Pancreas (tissue), 10 donors: ENCODE measurements around the gene CFAP46. TPM values are rescaled to one million over a fixed set of nuclear protein-coding genes. Genes with fewer than 3 reads are reported as not detected.

Experiments
- ATAC-seq, 4 donors: fragments of 200-7000 bp; cut with Tn5 transposase; one replicate each; pipeline versions ENCODE4 v1.8.0 to v1.9.1; 2020; ENCODE audit warnings: mild to moderate bottlenecking in 4 of 4, moderate library complexity in 4 of 4
- DNase-seq, 6 donors: peaks; one replicate each; pipeline ENCODE4 v3.0.0-alpha.2; 2020
- FAIRE-seq: peaks from 2 replicates; lab custom pipeline; 2012; peaks lifted over from hg19 to GRCh38; lab: Jason Lieb, UNC
- H3K27ac ChIP-seq, 4 donors: fragments of 200-600 bp; sonication (generic); 1 replicate in 3 of 4; 2 replicates in 1 of 4; pipeline versions ENCODE4 v1.5.0 to v1.8.0; 2020
- H3K27me3 ChIP-seq, 4 donors: fragments of 200-600 bp; one replicate each; pipeline ENCODE4 v1.8.0; 2021
- H3K36me3 ChIP-seq, 3 donors: fragments of 200-600 bp; sonication (generic) in 1 of 3; one replicate each; pipeline versions ENCODE4 v1.5.0 to v1.8.0; 2020 to 2021
- H3K4me1 ChIP-seq, 3 donors: fragments of 200-600 bp; one replicate each; pipeline ENCODE4 v1.8.0; 2021
- H3K4me3 ChIP-seq, 4 donors: fragments of 200-600 bp; sonication (generic) in 2 of 4; one replicate each; pipeline versions ENCODE4 v1.5.0 to v1.8.0; 2020 to 2021
- H3K9me3 ChIP-seq, 4 donors: fragments of 200-600 bp; one replicate each; pipeline ENCODE4 v1.8.0; 2021
- CTCF ChIP-seq, 4 donors: fragments of 200-600 bp; sonication (generic) in 3 of 4; IDR thresholded peaks; one replicate each; pipeline versions ENCODE4 v1.5.0 to v1.8.0; 2021; ENCODE audit warnings: antibody characterized with exemption in 4 of 4
- WGBS, 2 donors: extraction: QIAGEN DNeasy Blood & Tissue Kit; methylation state at CpG; one replicate each; pipeline ENCODE4 v1.1.7; 2013; 5-methylcytosine and 5-hydroxymethylcytosine counted together
- intact Hi-C, 3 donors: fragments of 100-400 bp; cut with DNase I; formaldehyde crosslinking; loops; one replicate each; pipeline versions ENCODE4 v1.11.1 to v1.14.2; 2022
- polyA plus RNA-seq, 2 donors: library from polyadenylated mRNA; stranded (reverse); fragments of 200-250 nt; gene quantifications; one replicate each; pipeline ENCODE4 v1.2.3, GENCODE V29; 2013
- total RNA-seq, 6 donors: library from RNA; stranded (reverse); fragmentation: NEBNext Ultra II Directional in 4 of 6; extraction: Animal tissue kit (Norgen Biotek cat#: 25700) in 4 of 6; gene quantifications; one replicate each; pipeline versions ENCODE4 v1.2.1 to v1.2.4, GENCODE V29; 2021 to 2023
- donor health status: healthy with polysubstance abuse.
- donor health status: DM: no; HTN: no; CAD: no; lungs with moderate emphysema.
- donor health status: DM: no; HTN: no; CAD: no.
- donor health status: control.
- donor health status: control.
- donor health status: Bipolar disorder and iron deficiency.
- donor health status: DM: yes; HTN: yes; CAD: no.
- donor health status: DM: no; HTN: no; CAD: no.
- donor health status: DM: no; HTN: no; CAD: no.
- donor health status: DM: yes; HTN: yes; CAD: no.

Gene CFAP46
- total and polyA plus RNA-seq, 8 donors = 0.39 to 1.6 (median 1.0) TPM

DNA sequence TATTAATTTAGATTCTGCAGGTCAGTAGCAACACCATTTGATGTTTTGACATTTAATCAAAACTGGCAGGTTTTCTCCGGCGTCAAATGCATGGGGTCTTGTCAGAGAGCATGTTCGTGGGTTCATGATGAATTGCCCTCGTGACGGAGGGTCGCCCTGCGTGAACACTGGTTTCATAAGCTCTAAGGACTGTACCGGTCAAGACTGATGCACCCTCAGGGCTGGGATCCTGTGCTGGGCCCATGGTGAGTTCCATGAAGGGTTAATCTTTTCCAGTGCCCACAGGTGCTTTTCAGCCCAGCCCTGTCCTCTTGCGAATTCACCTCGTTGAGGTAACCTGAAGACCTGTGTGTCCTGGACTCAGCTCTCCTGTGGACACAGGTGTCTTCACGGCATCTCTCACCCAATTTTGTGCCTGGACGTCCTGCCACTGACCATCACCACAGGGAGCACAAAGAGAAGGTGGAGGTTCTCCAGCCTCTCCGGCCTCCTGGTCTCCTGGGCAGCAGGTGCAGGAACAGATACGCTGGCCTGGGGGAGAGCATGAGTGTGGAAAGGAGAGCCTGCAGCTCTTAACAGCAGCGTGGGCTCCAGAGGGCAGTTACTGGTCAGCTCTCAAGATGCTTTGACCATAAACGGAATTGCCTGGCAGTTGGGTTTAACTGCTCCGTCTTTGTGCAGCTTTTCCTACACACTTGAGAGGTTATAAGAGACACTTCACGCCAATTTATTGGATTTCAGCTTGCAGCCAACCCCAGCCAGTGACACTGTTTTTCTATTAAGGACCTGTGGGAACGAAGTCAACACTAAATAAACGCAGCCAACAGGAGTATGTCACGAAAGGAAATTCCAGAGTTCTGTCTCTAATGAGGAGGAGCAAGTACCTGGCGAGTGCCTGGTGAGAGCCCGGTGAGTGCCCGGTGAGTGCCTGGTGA lies 37.4 kb upstream of the CFAP46 start:
- H3K27me3 ChIP-seq = no peaks in the 10 kb centered on the region

DNA sequence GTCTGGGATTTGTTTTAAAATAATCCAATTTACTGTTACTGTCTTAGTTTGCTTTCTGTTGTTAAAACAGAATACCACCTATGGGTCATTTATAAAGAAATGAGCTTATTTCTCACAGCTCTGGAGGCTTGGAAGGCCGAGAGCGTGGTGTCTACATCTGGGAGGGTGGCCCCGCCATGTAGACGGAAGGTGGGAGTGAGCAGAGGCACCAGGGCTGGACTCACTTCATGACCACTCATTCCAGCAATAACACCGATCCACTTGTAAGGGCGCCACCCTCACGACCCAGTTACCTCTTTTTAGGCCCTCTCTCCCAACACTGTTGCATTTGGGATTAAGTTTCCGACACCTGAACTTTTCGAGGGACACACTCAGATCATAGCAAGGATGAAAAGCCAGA lies 36.2 kb upstream of the CFAP46 start:
- Histone ChIP-seq H3K4me1 (no peaks in the 10 kb centered on the region), H3K4me3 (no peak overlapping the region), H3K36me3 (no peaks in the 10 kb centered on the region), H3K9me3 (no peaks in the 10 kb centered on the region), H3K27ac (no peak overlapping the region), H3K27me3 (no peaks in the 10 kb centered on the region)
- peak in 1 of 6 donors; percentile 12 for DNase-seq
- no peak for ATAC-seq
- 54 to 79% methylated on average over 9 of the region's 9 CpGs for WGBS, 2 donors
- intact Hi-C loops = no loop called here
- FAIRE-seq = no peak
- TF ChIP-seq CTCF (IDR thresholded peaks at IDR 0.05) = no peak

More for the DNA sequence above, 37.4 kb upstream of the CFAP46 start:
- Histone ChIP-seq H3K4me1 (no peaks in the 10 kb centered on the region), H3K27ac (no peak overlapping the region), H3K9me3 (no peaks in the 10 kb centered on the region), H3K36me3 (no peaks in the 10 kb centered on the region), H3K4me3 (no peak overlapping the region)
- intact Hi-C loops = no loop called here
- ATAC-seq (no peak), FAIRE-seq (no peak), DNase-seq (peak in 1 of 6 donors; percentile 30)
- 35 to 51% methylated on average over 24 of the region's 24 CpGs for WGBS, 2 donors
- no peak for TF ChIP-seq CTCF (IDR thresholded peaks at IDR 0.05)

DNA sequence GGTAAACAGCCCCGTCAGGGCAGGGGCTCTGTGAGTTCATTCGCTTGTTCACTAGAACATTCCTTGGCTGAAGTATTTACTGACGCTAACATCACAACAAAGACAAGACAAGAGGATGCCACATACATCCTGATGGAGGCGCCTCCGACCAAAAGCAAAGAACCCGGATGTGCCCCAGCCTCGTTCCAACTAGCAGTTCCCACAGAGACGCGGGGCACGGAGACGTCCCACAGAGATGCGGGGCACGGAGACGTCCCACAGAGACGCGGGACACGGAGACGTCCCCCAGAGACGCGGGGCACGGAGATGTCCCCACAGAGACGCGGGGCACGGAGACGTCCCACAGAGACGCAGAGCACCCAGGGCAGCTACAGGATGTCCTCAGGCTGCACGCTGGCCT lies 35.4 kb upstream of the CFAP46 start:
- no peak for TF ChIP-seq CTCF (IDR thresholded peaks at IDR 0.05)
- no peaks in the 10 kb centered on the region for H3K27me3 ChIP-seq
- no peaks in the 10 kb centered on the region for H3K4me1 ChIP-seq
- H3K36me3 ChIP-seq = no peaks in the 10 kb centered on the region
- 51 to 58% methylated on average over 26 to 27 of the region's 27 CpGs for WGBS, 2 donors
- no peak for FAIRE-seq
- intact Hi-C loops = no loop called here
- H3K4me3 ChIP-seq = no peak overlapping the region
- no peaks in the 10 kb centered on the region for H3K9me3 ChIP-seq
- no peak for ATAC-seq
- H3K27ac ChIP-seq = no peak overlapping the region
- peak in 1 of 6 donors; percentile 34 for DNase-seq

GRCh38 chr10:132977076-132977475 lies 34.7 kb upstream of the CFAP46 start:
- ATAC-seq = no peak

More at GRCh38 chr10:132977076-132977475, 34.7 kb upstream of the CFAP46 start:
- FAIRE-seq = no peak
- no peak overlapping the region for H3K27ac ChIP-seq
- H3K4me3 ChIP-seq = no peak overlapping the region
- peak in 1 of 6 donors; percentile 49 for DNase-seq
- H3K36me3 ChIP-seq = no peaks in the 10 kb centered on the region
- H3K4me1 ChIP-seq = no peaks in the 10 kb centered on the region
- intact Hi-C loops = no loop called here
- H3K27me3 ChIP-seq = no peaks in the 10 kb centered on the region
- no peak for TF ChIP-seq CTCF (IDR thresholded peaks at IDR 0.05)
- 73 to 86% methylated on average over 25 of the region's 25 CpGs for WGBS, 2 donors
- no peaks in the 10 kb centered on the region for H3K9me3 ChIP-seq
